Right lobe of liver (tissue), 6 donors: Measurements from ENCODE around the gene FOXN1. TPM values are rescaled to one million over a fixed set of nuclear protein-coding genes. Genes with fewer than 3 reads are reported as not detected.

Source experiments
- ATAC-seq, 4 donors: fragments of 200-7000 bp; cut with Tn5 transposase; one replicate each; pipeline ENCODE4 v1.9.1; 2020; ENCODE audit warnings: mild to moderate bottlenecking in 4 of 4, moderate library complexity in 4 of 4
- DNase-seq, 3 donors: peaks; one replicate each; pipeline ENCODE4 v3.0.0-alpha.2; 2020
- H3K27ac ChIP-seq, 3 donors: fragments of 200-600 bp; one replicate each; pipeline ENCODE4 v1.8.0; 2022
- H3K27me3 ChIP-seq, 2 donors: fragments of 200-600 bp; one replicate each; pipeline ENCODE4 v1.8.0; 2022
- H3K36me3 ChIP-seq, 4 donors: fragments of 200-600 bp; sonication (generic) in 1 of 4; one replicate each; pipeline versions ENCODE4 v1.5.1 to v1.8.0; 2017 to 2022; ENCODE audit warnings: control low read depth in 1 of 4
- H3K4me1 ChIP-seq, 4 donors: fragments of 200-600 bp; sonication (generic) in 1 of 4; one replicate each; pipeline versions ENCODE4 v1.5.1 to v1.8.0; 2017 to 2022; ENCODE audit warnings: control low read depth in 1 of 4
- H3K4me3 ChIP-seq, 3 donors: fragments of 200-600 bp; one replicate each; pipeline ENCODE4 v1.8.0; 2022
- H3K9me3 ChIP-seq, 4 donors: fragments of 200-600 bp; sonication (generic) in 1 of 4; one replicate each; pipeline versions ENCODE4 v1.5.1 to v1.8.0; 2017 to 2022; ENCODE audit warnings: control low read depth in 1 of 4
- CTCF ChIP-seq, 4 donors: fragments of 200-600 bp in 3 of 4; fragments of 450-650 bp in 1 of 4; IDR thresholded peaks; one replicate each; pipeline versions ENCODE4 v1.5.1 to v1.8.0; 2016 to 2022; ENCODE audit warnings: antibody characterized with exemption in 4 of 4, mild to moderate bottlenecking in 2 of 4
- POLR2A ChIP-seq: fragments of 450-650 bp; IDR thresholded peaks from one replicate; pipeline ENCODE4 v1.6.1; 2017; ENCODE audit warnings: antibody characterized with exemption, mild to moderate bottlenecking
- WGBS: methylation state at CpG from one replicate; pipeline ENCODE4 v1.1.6; 2018; ENCODE audit warnings: low coverage, low lambda C conversion rate; ENCODE audit not compliant: insufficient coverage; ENCODE audit errors: missing lambda C conversion rate; 5-methylcytosine and 5-hydroxymethylcytosine counted together
- intact Hi-C, 2 donors: fragments of 100-400 bp; cut with DNase I; formaldehyde crosslinking; loops; one replicate each; pipeline versions ENCODE4 v1.11.2 to v1.14.1; 2022
- total RNA-seq, 6 experiments: library from RNA; depleted of rRNA in 2 of 6; stranded (reverse); fragments of >200 nt in 2 of 6; fragmentation: NEBNext Ultra II Directional in 3 of 6; extraction: Animal tissue kit (Norgen Biotek cat#: 25700) in 3 of 6; gene quantifications; one replicate each; pipeline versions ENCODE4 v1.1.0 to v1.2.4, GENCODE V29; 2016 to 2023
- donor health status: DM: no; HTN: yes; CAD: no.
- donor health status: DM: no; HTN: no; CAD: no.
- donor health status: DM: no; HTN: no; CAD: no.
- donor health status: DM: no; HTN: yes; CAD: no.
- donor health status: DM: no; HTN: yes; CAD: no.

The FOXN1 gene
- total RNA-seq, 6 experiments from 2014 or later, result not detected

DNA sequence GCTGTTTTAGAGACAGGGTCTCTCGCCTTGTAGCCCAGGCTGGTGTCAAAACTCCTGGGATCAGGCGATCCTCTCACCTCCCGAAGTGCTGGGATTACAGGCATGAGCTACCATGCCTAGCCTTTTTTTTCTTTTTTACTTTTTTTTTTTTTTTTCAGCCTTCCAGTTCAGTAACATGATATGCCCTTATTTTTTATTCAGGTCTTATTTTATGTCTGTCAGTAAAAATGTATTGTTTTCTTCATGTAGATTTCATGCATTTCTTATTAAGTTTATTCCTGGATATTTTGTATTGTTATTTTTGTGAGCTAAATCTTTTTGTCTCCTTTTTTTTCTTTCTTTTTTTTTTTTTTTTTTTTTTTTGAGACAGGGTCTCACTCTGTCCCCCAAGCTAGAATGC is 2.7 kb upstream of the FOXN1 start:
- Histone ChIP-seq H3K4me1 (no peaks in the 10 kb centered on the region), H3K36me3 (no peaks in the 10 kb centered on the region), H3K27ac (no peak overlapping the region), H3K9me3 (no peaks in the 10 kb centered on the region), H3K4me3 (no peak overlapping the region), H3K27me3 (no peaks in the 10 kb centered on the region)
- DNase-seq, result no peak
- ATAC-seq, result no peak
- TF ChIP-seq CTCF (IDR thresholded peaks at IDR 0.05) (no peak), POLR2A (no peak)
- intact Hi-C loops, result no loop called here
- 69% methylated on average over 3 of the region's 3 CpGs for WGBS

DNA sequence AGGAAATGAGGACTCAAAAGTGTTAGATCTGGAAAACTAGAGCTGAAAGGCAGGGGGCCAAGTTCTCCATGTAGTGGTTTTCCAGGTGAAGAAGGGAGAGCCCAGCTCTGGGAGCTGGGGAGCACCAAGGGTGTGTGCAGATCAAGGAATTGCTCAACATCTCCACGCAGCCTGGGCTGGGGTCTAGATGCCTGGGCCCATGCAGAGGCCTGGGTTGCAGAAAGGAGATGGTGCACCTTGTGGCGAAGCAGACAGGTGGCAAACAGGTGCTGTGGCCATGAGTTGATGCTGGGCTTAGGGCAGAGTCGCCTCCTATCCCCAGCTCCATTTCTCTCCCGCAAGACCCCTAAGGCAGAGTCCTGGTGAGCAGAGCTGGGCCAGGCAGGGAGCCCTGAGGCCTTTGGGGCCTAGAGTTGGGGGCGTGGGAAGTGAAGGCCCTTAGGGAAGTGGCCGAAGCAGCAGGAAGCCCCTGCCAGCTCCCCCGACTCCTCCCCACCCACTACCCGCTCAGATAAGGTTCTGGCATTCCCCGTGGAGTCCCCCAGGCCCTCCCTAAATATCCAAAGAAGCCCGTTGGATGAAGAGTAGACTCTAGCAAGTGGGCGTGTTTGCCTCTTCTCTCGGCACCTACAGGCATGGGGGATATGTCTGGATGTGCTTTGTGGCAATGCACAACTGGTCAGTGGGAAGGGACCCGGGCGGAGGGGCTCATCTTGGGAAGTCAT is 777 bp downstream of the FOXN1 start:
- intact Hi-C loops, result no loop called here
- ATAC-seq (no peak), DNase-seq (no peak)
- H3K36me3 ChIP-seq, result no peaks in the 10 kb centered on the region
- H3K27me3 ChIP-seq, result no peaks in the 10 kb centered on the region
- H3K4me1 ChIP-seq, result no peaks in the 10 kb centered on the region
- no peak overlapping the region for H3K4me3 ChIP-seq
- no CpG with 5 or more reads among the region's 14 CpGs for WGBS
- H3K9me3 ChIP-seq, result no peaks in the 10 kb centered on the region
- H3K27ac ChIP-seq, result no peak overlapping the region
- no peak for TF ChIP-seq POLR2A
- no peak for TF ChIP-seq CTCF (IDR thresholded peaks at IDR 0.05)

DNA sequence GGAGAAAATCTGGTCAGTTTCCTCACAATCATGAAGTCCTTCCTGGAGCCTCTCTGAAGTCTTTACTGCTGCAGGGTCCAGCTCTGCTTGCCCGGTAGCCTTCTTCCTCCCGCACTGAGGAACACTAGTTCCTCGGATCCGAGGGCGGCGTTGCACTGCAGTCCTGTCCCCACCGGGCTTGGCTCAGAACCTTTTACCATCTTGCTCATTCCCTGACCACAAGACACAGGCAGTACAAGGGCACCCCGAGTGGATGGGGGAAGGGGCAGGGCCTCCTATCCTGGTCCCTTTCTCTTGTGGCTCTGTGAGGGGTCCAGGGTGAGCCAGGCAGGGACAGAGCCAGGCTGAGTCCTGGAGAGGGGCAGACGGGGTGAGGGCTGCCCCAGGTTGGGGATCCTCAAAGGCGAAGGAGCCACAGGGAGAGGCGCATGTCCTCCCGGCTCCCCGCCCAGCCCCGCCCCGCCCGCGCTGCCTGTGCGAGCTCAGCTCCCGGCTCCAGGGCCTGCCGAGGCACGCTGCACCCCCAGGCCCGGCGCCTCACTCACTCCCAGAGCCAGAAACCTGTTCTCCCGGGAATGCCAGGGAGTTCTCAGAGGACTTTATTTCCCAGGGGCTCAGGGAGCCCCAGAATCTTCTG is 1.5 kb downstream of the FOXN1 start:
- TF ChIP-seq CTCF (IDR thresholded peaks at IDR 0.05), result no peak
- TF ChIP-seq POLR2A, result no peak
- no peaks in the 10 kb centered on the region for H3K4me1 ChIP-seq
- H3K9me3 ChIP-seq, result no peaks in the 10 kb centered on the region
- 45% methylated on average over 9 of the region's 24 CpGs for WGBS
- no peaks in the 10 kb centered on the region for H3K27me3 ChIP-seq
- H3K4me3 ChIP-seq, result no peak overlapping the region
- intact Hi-C loops, result no loop called here
- H3K36me3 ChIP-seq, result no peaks in the 10 kb centered on the region
- DNase-seq (no peak), ATAC-seq (no peak)
- no peak overlapping the region for H3K27ac ChIP-seq

DNA sequence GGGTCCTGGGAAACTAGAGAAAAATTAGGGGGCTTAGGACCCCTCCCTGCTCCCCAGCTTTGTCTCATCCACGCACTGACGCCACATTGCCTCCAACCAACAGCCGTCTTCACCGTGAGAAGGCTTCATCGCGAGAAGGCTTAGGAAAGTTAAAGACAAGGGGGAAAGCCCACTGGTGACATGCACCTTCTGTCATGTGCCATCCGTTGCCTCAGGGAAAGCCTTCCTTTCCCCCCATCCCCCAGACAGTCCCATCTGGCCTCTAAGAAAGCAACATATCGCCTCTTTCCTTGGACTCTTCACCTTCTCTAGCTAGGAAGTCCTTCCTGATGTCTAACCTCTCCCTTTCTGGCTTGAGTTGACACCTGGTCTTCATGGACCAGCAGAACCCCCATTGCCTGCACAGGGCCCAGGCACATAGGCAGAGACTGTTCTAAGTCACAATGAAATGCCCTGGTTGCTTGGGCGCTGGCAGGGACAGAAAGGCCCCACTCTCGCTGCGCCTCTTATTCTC is 2.1 kb downstream of the FOXN1 start:
- TF ChIP-seq CTCF (IDR thresholded peaks at IDR 0.05) (no peak), POLR2A (no peak)
- H3K27ac ChIP-seq, result no peak overlapping the region
- H3K36me3 ChIP-seq, result no peaks in the 10 kb centered on the region
- WGBS, result 89% methylated on average over 2 of the region's 11 CpGs
- intact Hi-C loops, result no loop called here
- ATAC-seq, result no peak
- no peaks in the 10 kb centered on the region for H3K4me1 ChIP-seq
- no peaks in the 10 kb centered on the region for H3K27me3 ChIP-seq
- no peaks in the 10 kb centered on the region for H3K9me3 ChIP-seq
- H3K4me3 ChIP-seq, result no peak overlapping the region
- DNase-seq, result no peak
